ENCODE results near the gene RFTN1. TPM values are rescaled to one million over a fixed set of nuclear protein-coding genes. Genes with fewer than 3 reads are reported as not detected.

RFTN1 gene
- polyA plus RNA-seq, 3 donors = 17.4 to 28.0 (median 27.2) TPM

DNA sequence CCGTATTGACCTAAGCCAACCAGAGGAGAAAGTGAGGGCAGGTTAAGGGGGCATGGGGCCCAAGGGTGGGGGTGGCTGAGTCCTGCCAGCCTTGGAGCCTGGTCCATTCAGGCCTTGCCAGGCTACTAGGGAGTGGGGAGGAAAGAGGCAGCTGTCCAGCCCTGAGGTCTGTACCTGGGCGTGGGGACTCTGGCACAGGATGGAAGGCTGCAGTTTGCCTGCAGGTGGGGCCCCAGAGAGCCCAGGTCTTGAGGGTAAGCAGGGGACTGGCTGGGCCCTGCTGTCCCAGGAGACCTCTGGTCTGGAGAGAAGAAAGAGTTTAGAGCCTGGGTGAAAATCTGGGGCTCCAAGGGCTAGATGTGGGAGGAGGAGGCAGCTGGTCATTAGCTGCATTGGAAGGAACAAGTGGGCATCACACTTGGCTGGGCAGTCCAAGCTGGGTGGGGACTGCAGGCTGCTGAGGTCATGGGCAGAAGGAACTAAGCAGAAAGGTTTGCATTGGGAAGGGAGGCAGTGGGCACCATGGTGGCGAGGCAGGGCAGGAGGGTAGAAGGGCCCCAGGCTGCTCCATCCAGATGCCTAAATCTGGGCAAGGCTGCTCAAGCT lies 140.1 kb downstream of the RFTN1 start:
- no peak overlapping the region for H3K9ac ChIP-seq (ENCODE audit: insufficient read depth, low read length, poor library complexity, severe bottlenecking)
- peaks cover 30 to 62% of the 10 kb centered on the region in 2 donors for H3K36me3 ChIP-seq (replicated peaks in 1 of 2; ENCODE audit: control insufficient read depth in 1 of 2, insufficient read depth in 2 of 2, low read length in 2 of 2)
- no peak overlapping the region for H3K4me3 Mint-ChIP-seq
- H3K9me3 Mint-ChIP-seq = no peaks in the 10 kb centered on the region
- peaks cover 7% of the 10 kb centered on the region in 2 donors for H3K4me1 ChIP-seq (ENCODE audit: control insufficient read depth in 1 of 2, insufficient read depth in 2 of 2, low read length in 2 of 2)
- no peaks in the 10 kb centered on the region for H3K27me3 ChIP-seq (ENCODE audit: control insufficient read depth in 2 of 2, insufficient read depth in 2 of 2, low read length in 2 of 2)
- TF ChIP-seq, protein P1, sequence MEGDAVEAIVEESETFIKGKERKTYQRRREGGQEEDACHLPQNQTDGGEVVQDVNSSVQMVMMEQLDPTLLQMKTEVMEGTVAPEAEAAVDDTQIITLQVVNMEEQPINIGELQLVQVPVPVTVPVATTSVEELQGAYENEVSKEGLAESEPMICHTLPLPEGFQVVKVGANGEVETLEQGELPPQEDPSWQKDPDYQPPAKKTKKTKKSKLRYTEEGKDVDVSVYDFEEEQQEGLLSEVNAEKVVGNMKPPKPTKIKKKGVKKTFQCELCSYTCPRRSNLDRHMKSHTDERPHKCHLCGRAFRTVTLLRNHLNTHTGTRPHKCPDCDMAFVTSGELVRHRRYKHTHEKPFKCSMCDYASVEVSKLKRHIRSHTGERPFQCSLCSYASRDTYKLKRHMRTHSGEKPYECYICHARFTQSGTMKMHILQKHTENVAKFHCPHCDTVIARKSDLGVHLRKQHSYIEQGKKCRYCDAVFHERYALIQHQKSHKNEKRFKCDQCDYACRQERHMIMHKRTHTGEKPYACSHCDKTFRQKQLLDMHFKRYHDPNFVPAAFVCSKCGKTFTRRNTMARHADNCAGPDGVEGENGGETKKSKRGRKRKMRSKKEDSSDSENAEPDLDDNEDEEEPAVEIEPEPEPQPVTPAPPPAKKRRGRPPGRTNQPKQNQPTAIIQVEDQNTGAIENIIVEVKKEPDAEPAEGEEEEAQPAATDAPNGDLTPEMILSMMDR (IDR thresholded peaks at IDR 0.05) = no peak
- peak overlapping the region in 3 of 7 donors; percentile 63 to 74 (median 70) for H3K27ac Mint-ChIP-seq
- intact Hi-C loops (cut with micrococcal nuclease) = no loop called here
- peaks cover 18% of the 10 kb centered on the region for H3K4me1 Mint-ChIP-seq
- H3K4me3 ChIP-seq (replicated peaks in 1 of 3; ENCODE audit: low read depth in 2 of 3, low read length in 3 of 3) = no peak overlapping the region
- H3K36me3 Mint-ChIP-seq = peaks cover 53 to 69% of the 10 kb centered on the region in 2 donors
- H3K27ac ChIP-seq (ENCODE audit: low read depth in 1 of 2, low read length in 2 of 2) = no peak overlapping the region
- WGBS (ENCODE audit: insufficient coverage) = 100% methylated on average over 2 of the region's 3 CpGs
- H3K4me2 ChIP-seq (replicated peaks; ENCODE audit: extremely low read depth, low read length, poor library complexity, severe bottlenecking) = no peak overlapping the region
- H3K27me3 Mint-ChIP-seq (ENCODE audit: low read depth in 3 of 3) = peaks cover 0 to 2% (median 1%) of the 10 kb centered on the region in 3 donors
- H2AFZ ChIP-seq (ENCODE audit: insufficient read depth, low read depth, low read length, poor library complexity, severe bottlenecking) = no peak overlapping the region
- H3K9me3 ChIP-seq (replicated peaks in 1 of 2; ENCODE audit: control insufficient read depth in 1 of 2, insufficient read depth in 1 of 2, low read length in 2 of 2) = no peaks in the 10 kb centered on the region
- no peaks in the 10 kb centered on the region for H4K20me1 ChIP-seq (ENCODE audit: insufficient read depth, low read length)
- no peaks in the 10 kb centered on the region for H3K79me2 ChIP-seq (ENCODE audit: insufficient read depth, low read length)
- no peak for DNase-seq

DNA sequence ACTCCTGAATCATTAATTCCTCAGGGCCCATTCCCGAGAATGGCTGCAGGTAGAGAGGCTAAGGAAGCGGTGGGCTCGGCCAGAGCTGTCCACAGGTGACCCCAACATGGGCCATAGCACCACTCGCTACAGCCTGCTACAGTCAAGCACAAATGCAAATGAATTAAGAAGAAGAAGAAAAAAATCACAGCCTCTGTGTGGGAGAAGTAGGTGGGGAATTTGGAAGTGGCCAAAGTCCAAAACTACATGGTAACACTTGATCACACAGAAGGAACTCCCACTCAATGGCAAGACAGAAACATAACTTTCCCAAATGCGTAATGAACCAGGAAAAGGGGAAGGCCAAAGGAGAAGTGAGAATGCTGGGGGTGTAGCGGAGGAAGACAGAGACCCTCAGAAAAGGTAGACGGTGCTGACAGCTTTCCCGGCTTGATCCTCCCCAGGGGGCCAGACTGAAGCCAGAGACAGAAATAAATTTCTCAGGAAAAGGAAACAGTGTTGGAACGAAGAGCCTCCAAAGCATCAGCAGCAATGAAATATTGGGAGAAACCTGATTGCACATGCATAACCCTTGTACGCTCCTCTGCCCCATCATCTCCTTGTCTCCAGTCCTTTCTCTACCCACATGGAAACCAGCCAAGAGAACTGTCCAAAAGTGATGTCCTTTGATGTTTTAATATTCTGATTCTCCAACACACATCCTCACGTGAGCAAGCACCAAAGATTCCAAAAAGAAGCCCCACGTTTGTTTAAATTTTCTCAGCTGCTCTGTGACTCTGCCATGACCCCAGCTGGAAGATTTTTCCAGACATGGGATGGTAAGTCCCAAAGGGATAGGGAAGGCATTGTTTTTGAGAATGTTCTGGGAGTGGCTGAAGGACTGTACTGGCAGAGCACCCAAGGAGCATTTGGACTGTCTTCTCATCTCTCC lies 140.9 kb downstream of the RFTN1 start:
- WGBS (ENCODE audit: insufficient coverage) = 75% methylated on average over 3 of the region's 12 CpGs
- intact Hi-C loops (cut with micrococcal nuclease) = no loop called here

More for the DNA sequence above, 140.9 kb downstream of the RFTN1 start:
- H3K27me3 Mint-ChIP-seq (ENCODE audit: low read depth in 3 of 3) = peaks cover 0 to 2% (median 1%) of the 10 kb centered on the region in 3 donors
- H3K4me3 ChIP-seq (replicated peaks in 1 of 3; ENCODE audit: low read depth in 2 of 3, low read length in 3 of 3) = no peak overlapping the region
- H3K9ac ChIP-seq (ENCODE audit: insufficient read depth, low read length, poor library complexity, severe bottlenecking) = no peak overlapping the region
- peak overlapping the region in 1 of 2 donors; percentile 25 for H3K27ac ChIP-seq (ENCODE audit: low read depth in 1 of 2, low read length in 2 of 2)
- H3K79me2 ChIP-seq (ENCODE audit: insufficient read depth, low read length) = no peaks in the 10 kb centered on the region
- peaks cover 51 to 71% of the 10 kb centered on the region in 2 donors for H3K36me3 Mint-ChIP-seq
- no peak overlapping the region for H2AFZ ChIP-seq (ENCODE audit: insufficient read depth, low read depth, low read length, poor library complexity, severe bottlenecking)
- H3K4me3 Mint-ChIP-seq = peak overlapping the region in 1 of 2 donors; percentile 51
- peaks cover 7% of the 10 kb centered on the region in 2 donors for H3K4me1 ChIP-seq (ENCODE audit: control insufficient read depth in 1 of 2, insufficient read depth in 2 of 2, low read length in 2 of 2)
- no peaks in the 10 kb centered on the region for H3K27me3 ChIP-seq (ENCODE audit: control insufficient read depth in 2 of 2, insufficient read depth in 2 of 2, low read length in 2 of 2)
- H3K4me1 Mint-ChIP-seq = peaks cover 18% of the 10 kb centered on the region
- no peaks in the 10 kb centered on the region for H3K9me3 Mint-ChIP-seq
- TF ChIP-seq, protein P1 (IDR thresholded peaks at IDR 0.05) = no peak
- H4K20me1 ChIP-seq (ENCODE audit: insufficient read depth, low read length) = no peaks in the 10 kb centered on the region
- no peaks in the 10 kb centered on the region for H3K9me3 ChIP-seq (replicated peaks in 1 of 2; ENCODE audit: control insufficient read depth in 1 of 2, insufficient read depth in 1 of 2, low read length in 2 of 2)
- peak in 2 of 3 donors; percentile 21 to 75 for DNase-seq
- H3K36me3 ChIP-seq (replicated peaks in 1 of 2; ENCODE audit: control insufficient read depth in 1 of 2, insufficient read depth in 2 of 2, low read length in 2 of 2) = peaks cover 34 to 65% of the 10 kb centered on the region in 2 donors
- peak overlapping the region in 4 of 7 donors; percentile 70 to 90 (median 76) for H3K27ac Mint-ChIP-seq
- H3K4me2 ChIP-seq (replicated peaks; ENCODE audit: extremely low read depth, low read length, poor library complexity, severe bottlenecking) = no peak overlapping the region
